ENCODE data around the gene SCRN2. TPM values are rescaled to one million over a fixed set of nuclear protein-coding genes. Genes with fewer than 3 reads are reported as not detected.

The SCRN2 gene
- total RNA-seq, 1 donor from 2014 or later, result 37.8 TPM

DNA sequence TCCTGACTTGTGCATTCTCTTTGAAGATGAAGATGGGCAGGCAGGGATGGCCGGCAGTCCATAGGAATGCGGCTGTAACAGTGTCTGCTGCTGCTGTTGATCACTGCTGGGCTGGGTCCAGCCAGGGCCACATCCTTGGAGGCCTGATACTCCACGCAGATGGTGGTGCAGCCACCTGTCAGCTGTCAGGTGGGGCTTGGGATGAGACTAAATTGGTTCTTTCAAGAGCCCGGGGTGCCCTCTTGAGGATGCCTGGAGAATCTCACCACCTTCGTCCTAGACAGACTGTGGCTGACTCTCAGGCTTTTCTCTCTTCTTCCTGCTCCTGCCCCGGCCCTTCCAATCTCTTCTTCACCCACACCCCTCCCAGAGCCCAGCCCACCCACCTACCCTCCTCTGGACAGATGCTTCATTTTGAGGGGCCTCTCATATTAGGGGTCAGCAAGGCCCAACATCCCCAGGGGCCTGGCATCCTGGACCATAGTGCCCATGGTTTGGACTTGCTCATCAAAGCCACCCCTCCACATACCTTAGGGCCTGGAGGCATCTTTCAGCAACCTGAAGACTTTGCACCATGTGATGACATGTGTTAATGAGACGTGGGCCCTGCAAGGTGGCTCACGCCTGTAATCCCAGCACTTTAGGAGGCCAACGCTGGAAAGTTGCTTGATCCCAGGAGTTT, 38.6 kb downstream of the SCRN2 start:
- Mint-ChIP-seq H3K4me3 (no peak overlapping the region), H3K9me3 (no peaks in the 10 kb centered on the region), H3K27ac (ENCODE audit: unreplicated experiment) (no peak overlapping the region), H3K27me3 (ENCODE audit: low read depth) (peaks cover 56% of the 10 kb centered on the region), H3K4me1 (no peaks in the 10 kb centered on the region), H3K36me3 (ENCODE audit: low read depth) (no peaks in the 10 kb centered on the region)
- peak; percentile 27 for DNase-seq (ENCODE audit: low read depth, low spot score)
- TF ChIP-seq, protein P1, sequence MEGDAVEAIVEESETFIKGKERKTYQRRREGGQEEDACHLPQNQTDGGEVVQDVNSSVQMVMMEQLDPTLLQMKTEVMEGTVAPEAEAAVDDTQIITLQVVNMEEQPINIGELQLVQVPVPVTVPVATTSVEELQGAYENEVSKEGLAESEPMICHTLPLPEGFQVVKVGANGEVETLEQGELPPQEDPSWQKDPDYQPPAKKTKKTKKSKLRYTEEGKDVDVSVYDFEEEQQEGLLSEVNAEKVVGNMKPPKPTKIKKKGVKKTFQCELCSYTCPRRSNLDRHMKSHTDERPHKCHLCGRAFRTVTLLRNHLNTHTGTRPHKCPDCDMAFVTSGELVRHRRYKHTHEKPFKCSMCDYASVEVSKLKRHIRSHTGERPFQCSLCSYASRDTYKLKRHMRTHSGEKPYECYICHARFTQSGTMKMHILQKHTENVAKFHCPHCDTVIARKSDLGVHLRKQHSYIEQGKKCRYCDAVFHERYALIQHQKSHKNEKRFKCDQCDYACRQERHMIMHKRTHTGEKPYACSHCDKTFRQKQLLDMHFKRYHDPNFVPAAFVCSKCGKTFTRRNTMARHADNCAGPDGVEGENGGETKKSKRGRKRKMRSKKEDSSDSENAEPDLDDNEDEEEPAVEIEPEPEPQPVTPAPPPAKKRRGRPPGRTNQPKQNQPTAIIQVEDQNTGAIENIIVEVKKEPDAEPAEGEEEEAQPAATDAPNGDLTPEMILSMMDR (conservative IDR thresholded peaks at IDR 0.05), result peak; percentile 69

DNA sequence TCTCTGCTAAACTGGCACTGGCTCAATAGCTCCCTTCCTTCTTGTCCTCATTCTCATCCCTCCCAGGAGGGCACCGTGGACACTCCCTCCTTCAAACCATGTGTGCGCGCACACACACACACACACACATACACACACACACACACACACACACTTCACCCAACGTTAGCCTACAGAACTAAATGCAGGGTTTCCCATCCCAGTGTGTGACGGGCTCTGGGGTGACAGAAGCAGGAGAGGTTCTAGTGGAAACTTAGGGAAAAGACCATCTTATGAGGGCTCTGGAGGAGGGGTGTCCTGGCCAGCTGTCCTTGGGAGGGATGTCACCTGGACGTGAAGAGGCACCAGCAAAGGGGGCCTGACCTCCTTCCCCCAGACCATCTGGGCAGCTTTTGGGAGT, 39.2 kb downstream of the SCRN2 start:
- H3K9me3 Mint-ChIP-seq, result no peaks in the 10 kb centered on the region
- TF ChIP-seq, protein P1 (conservative IDR thresholded peaks at IDR 0.05), result no peak
- peaks cover 61% of the 10 kb centered on the region for H3K27me3 Mint-ChIP-seq (ENCODE audit: low read depth)
- H3K4me1 Mint-ChIP-seq, result no peaks in the 10 kb centered on the region
- no peak overlapping the region for H3K4me3 Mint-ChIP-seq
- DNase-seq (ENCODE audit: low read depth, low spot score), result no peak
- no peaks in the 10 kb centered on the region for H3K36me3 Mint-ChIP-seq (ENCODE audit: low read depth)
- H3K27ac Mint-ChIP-seq (ENCODE audit: unreplicated experiment), result no peak overlapping the region

DNA sequence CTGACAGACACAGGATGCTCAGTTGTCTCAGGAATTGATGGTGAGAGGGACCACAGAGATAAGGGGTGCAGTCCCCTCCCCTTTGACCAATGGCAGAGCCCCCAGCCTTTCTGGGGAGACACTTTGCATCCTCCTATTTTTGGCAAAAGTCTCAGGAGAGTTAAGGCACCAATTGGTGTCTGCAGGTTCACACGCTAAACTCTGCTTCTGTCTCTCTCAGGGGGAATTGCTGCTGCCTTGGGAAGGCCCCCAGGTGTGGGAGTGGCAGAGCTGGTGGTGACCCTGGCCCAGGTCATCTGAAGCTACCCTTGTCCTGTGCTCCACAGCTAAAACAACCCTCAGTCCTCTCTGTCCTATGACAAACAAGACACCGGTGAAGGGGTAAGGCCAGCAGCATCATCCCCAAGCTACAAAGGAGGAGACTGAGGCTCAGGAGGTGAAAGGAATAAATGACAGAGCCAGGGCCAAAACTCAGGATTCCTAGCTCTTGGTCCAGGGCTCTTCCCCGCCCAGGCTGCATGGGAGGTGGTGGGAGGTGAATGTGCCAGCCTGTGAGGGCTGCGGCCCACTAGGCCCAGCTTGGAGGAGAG, 39.8 kb downstream of the SCRN2 start:
- H3K4me3 Mint-ChIP-seq, result no peak overlapping the region
- TF ChIP-seq, protein P1 (conservative IDR thresholded peaks at IDR 0.05), result no peak

DNA sequence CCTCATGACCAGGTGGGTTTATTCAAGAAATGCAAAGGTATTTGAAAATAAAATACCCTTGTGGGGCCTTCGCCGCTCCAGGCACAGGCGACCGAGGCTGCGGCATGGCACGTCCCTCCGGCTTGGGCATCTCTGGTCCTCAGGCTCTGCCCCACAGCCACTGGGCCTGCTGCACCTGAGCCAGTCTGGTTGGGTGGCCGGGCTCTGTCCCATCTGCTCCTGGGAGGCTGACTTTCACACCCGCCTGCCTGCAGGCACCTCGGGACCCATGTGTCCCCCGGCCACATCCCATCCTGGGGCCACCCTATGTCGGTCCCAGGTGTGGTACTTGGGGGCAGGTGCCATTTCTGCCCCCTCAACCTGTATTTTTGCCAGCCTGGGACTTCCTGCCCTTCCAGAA, 40.4 kb downstream of the SCRN2 start:
- Mint-ChIP-seq H3K4me1 (no peaks in the 10 kb centered on the region), H3K27ac (ENCODE audit: unreplicated experiment) (no peak overlapping the region), H3K36me3 (ENCODE audit: low read depth) (no peaks in the 10 kb centered on the region), H3K4me3 (no peak overlapping the region), H3K9me3 (no peaks in the 10 kb centered on the region), H3K27me3 (ENCODE audit: low read depth) (peaks cover 71% of the 10 kb centered on the region)
- no peak for DNase-seq (ENCODE audit: low read depth, low spot score)
- TF ChIP-seq, protein P1 (conservative IDR thresholded peaks at IDR 0.05), result no peak

More for the DNA sequence above, 39.8 kb downstream of the SCRN2 start:
- Mint-ChIP-seq H3K4me1 (no peaks in the 10 kb centered on the region), H3K36me3 (ENCODE audit: low read depth) (no peaks in the 10 kb centered on the region), H3K9me3 (no peaks in the 10 kb centered on the region), H3K27me3 (ENCODE audit: low read depth) (peaks cover 65% of the 10 kb centered on the region), H3K27ac (ENCODE audit: unreplicated experiment) (no peak overlapping the region)
- DNase-seq (ENCODE audit: low read depth, low spot score), result no peak

DNA sequence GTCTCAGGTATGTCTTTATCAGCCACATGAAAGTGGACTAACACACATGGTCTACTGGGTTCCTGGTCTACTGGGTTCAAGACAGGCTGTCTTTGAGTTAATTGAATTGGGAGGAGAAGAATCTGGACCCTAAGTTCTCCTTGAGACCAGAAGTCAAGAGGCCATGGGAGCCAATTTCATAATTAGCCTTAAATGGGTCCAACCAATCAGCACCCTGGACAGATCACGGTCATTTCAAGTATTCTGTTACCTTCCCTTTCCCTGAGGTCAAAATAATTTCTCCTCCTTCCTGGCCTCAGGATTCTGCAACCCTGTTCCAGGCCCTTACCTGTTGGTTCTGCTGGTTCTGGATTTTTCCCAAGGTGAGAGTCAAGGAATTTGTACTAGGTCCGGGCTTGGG, 43.3 kb downstream of the SCRN2 start:
- Mint-ChIP-seq H3K9me3 (no peaks in the 10 kb centered on the region), H3K27me3 (ENCODE audit: low read depth) (peaks cover 81% of the 10 kb centered on the region), H3K27ac (ENCODE audit: unreplicated experiment) (no peak overlapping the region)

More for the DNA sequence above, 43.3 kb downstream of the SCRN2 start:
- Mint-ChIP-seq H3K4me3 (no peak overlapping the region), H3K36me3 (ENCODE audit: low read depth) (no peaks in the 10 kb centered on the region), H3K4me1 (no peaks in the 10 kb centered on the region)
- DNase-seq (ENCODE audit: low read depth, low spot score), result no peak
- TF ChIP-seq, protein P1 (conservative IDR thresholded peaks at IDR 0.05), result no peak
